Ishikawa (cell line): ENCODE results near the gene SLC17A8.

ENCODE experiments used
- CEBPB ChIP-seq: IDR thresholded peaks from 2 replicates; pipeline ENCODE4 v1.6.1; 2012
- CREB1 ChIP-seq: IDR thresholded peaks from 2 replicates; pipeline ENCODE4 v1.6.1; 2012; ENCODE audit warnings: low read depth
- EGR1 ChIP-seq: IDR thresholded peaks from 2 replicates; pipeline ENCODE4 v1.6.1; 2012
- EP300 ChIP-seq: IDR thresholded peaks from 2 replicates; pipeline ENCODE4 v1.6.1; 2012; ENCODE audit warnings: borderline replicate concordance
- FOXM1 ChIP-seq: IDR thresholded peaks from 2 replicates; pipeline ENCODE4 v1.6.1; 2012; ENCODE audit warnings: low read depth, borderline replicate concordance
- NFIC ChIP-seq: IDR thresholded peaks from 2 replicates; pipeline ENCODE4 v1.6.1; 2012
- RAD21 ChIP-seq: IDR thresholded peaks from 2 replicates; pipeline ENCODE4 v1.6.1; 2012; ENCODE audit warnings: low read depth
- TAF1 ChIP-seq: IDR thresholded peaks from 2 replicates; pipeline ENCODE4 v1.6.1; 2012; ENCODE audit warnings: low read depth, mild to moderate bottlenecking
- TCF12 ChIP-seq: IDR thresholded peaks from 2 replicates; pipeline ENCODE4 v1.6.1; 2012; ENCODE audit warnings: low read depth
- TEAD4 ChIP-seq: IDR thresholded peaks from 2 replicates; pipeline ENCODE4 v1.6.1; 2012
- YY1 ChIP-seq: IDR thresholded peaks from 2 replicates; pipeline ENCODE4 v1.6.1; 2012; ENCODE audit warnings: low read depth
- ZBTB7A ChIP-seq: IDR thresholded peaks from 2 replicates; pipeline ENCODE4 v1.6.1; 2012; ENCODE audit warnings: low read depth
- TF ChIP-seq, protein P1 (sequence below): IDR thresholded peaks from 2 replicates; pipeline ENCODE4 v1.6.1; 2012
- TF ChIP-seq, protein P2 (sequence below): IDR thresholded peaks from 2 replicates; pipeline ENCODE4 v1.6.1; 2012
- TF ChIP-seq, protein P3 (sequence below): IDR thresholded peaks from 2 replicates; pipeline ENCODE4 v1.6.1; 2012; ENCODE audit warnings: low read depth, mild to moderate bottlenecking

Gene SLC17A8

DNA sequence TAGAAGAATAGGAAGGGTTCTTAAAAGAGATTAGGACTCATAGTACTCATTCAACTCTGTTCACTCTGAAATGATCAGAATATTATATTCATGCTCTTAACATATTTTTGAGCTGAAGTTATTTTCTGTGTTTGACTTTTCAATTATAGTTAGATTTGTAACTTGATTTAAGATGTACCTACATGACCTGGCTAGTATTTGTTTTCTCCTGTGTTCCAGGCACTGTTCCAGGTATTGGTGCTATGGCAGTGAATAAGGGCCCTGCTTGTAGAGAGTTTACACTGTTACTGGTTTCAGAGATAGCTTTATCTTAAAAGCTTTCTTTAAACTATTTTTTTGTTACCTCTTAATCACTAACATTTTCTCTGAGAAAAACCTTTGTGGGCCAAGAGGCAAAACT is 19.1 kb upstream of the SLC17A8 start:
- TF ChIP-seq FOXM1, result no peak
- no peak for TF ChIP-seq NFIC
- no peak for TF ChIP-seq TEAD4
- TF ChIP-seq, protein P1, sequence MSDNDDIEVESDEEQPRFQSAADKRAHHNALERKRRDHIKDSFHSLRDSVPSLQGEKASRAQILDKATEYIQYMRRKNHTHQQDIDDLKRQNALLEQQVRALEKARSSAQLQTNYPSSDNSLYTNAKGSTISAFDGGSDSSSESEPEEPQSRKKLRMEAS, result no peak
- TF ChIP-seq ZBTB7A, result no peak
- TF ChIP-seq TCF12, result no peak
- no peak for TF ChIP-seq EGR1
- TF ChIP-seq, protein P2, sequence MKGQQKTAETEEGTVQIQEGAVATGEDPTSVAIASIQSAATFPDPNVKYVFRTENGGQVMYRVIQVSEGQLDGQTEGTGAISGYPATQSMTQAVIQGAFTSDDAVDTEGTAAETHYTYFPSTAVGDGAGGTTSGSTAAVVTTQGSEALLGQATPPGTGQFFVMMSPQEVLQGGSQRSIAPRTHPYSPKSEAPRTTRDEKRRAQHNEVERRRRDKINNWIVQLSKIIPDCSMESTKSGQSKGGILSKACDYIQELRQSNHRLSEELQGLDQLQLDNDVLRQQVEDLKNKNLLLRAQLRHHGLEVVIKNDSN, result no peak
- TF ChIP-seq TAF1, result no peak
- no peak for TF ChIP-seq YY1
- TF ChIP-seq CEBPB, result no peak
- TF ChIP-seq EP300, result no peak
- no peak for TF ChIP-seq CREB1
- TF ChIP-seq RAD21, result no peak

DNA sequence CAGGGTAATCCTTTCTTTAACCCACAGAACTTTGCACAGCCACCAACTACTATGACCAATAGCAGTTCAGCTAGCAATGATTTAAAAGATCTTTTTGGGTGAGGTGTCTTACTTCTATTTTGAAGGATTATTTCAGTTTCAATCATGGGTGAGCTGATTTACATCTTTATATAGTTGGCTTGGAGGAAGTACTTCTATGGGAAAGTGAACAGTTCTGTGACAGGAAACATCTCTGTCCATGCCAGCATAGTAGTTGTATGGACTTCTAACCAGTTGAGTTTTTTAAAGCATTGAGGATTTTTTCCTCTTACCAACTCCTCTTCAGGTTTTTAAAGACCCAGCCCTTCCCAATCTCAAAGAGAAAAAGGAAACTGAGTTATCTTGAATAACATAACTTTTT is 17.8 kb upstream of the SLC17A8 start:
- TF ChIP-seq, protein P2, result no peak
- no peak for TF ChIP-seq CREB1
- TF ChIP-seq EP300, result no peak
- TF ChIP-seq TAF1, result no peak
- no peak for TF ChIP-seq YY1
- TF ChIP-seq CEBPB, result no peak
- no peak for TF ChIP-seq ZBTB7A
- no peak for TF ChIP-seq FOXM1
- no peak for TF ChIP-seq NFIC
- TF ChIP-seq TCF12, result no peak
- TF ChIP-seq, protein P1, result no peak
- no peak for TF ChIP-seq EGR1
- no peak for TF ChIP-seq RAD21

DNA sequence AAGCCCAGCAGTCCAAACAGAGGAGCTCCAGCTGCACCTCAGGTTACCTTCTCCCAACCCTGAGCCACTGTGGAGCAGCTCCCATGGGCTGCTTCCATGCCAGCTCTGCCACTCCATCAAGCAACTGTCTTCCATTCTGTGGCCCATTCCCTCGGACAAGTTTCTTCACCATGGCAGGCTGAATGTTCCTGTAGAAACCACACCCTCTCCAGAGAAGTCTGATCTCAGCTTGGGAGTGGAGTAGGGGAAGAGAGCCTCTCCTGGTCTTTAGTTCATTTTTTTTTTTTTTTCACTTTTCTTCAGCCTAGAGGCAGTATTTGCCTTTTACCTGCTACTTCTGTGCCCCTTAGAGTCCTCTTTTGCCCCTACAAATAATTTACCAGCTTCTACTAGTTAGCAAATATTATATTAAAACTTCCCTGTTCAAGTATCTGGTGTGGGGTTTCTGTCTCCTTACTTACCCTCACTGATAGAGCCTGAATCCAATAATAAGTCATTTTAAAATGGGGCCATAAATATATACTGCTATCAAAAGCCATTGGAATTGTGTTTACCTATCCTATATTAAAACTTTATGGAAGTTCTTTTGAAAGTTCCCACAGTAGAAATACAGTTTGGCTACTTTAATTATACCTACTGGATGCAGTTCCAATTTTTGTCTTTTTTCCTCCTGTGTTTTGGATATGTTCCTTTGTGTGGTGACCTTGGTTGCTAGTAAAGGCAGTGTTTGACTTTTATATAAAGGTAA is 11.7 kb upstream of the SLC17A8 start:
- no peak for TF ChIP-seq TAF1

DNA sequence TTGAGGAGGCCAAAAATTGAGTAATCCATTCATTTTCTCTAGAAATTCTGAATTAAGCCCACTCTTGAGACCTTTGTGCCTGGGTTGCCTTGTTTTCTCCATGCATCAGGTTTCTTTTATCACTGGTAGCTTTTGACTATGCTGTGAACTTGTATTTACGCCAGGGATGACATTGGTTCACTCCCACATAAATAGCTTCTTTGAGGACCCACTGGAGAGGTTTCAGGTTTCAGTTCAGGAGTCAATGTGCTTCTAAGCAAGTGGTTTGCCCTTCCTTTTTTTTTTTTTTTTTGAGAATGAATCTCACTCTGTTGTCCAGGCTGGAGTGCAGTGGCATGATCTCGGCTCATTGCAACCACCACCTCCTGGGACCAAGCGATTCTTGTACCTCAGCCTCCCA is 10.2 kb upstream of the SLC17A8 start:
- TF ChIP-seq YY1 (no peak), CREB1 (no peak), TEAD4 (no peak), FOXM1 (no peak), CEBPB (no peak)
- TF ChIP-seq, protein P2, result no peak
- TF ChIP-seq, protein P1, result no peak
- TF ChIP-seq, protein P3, sequence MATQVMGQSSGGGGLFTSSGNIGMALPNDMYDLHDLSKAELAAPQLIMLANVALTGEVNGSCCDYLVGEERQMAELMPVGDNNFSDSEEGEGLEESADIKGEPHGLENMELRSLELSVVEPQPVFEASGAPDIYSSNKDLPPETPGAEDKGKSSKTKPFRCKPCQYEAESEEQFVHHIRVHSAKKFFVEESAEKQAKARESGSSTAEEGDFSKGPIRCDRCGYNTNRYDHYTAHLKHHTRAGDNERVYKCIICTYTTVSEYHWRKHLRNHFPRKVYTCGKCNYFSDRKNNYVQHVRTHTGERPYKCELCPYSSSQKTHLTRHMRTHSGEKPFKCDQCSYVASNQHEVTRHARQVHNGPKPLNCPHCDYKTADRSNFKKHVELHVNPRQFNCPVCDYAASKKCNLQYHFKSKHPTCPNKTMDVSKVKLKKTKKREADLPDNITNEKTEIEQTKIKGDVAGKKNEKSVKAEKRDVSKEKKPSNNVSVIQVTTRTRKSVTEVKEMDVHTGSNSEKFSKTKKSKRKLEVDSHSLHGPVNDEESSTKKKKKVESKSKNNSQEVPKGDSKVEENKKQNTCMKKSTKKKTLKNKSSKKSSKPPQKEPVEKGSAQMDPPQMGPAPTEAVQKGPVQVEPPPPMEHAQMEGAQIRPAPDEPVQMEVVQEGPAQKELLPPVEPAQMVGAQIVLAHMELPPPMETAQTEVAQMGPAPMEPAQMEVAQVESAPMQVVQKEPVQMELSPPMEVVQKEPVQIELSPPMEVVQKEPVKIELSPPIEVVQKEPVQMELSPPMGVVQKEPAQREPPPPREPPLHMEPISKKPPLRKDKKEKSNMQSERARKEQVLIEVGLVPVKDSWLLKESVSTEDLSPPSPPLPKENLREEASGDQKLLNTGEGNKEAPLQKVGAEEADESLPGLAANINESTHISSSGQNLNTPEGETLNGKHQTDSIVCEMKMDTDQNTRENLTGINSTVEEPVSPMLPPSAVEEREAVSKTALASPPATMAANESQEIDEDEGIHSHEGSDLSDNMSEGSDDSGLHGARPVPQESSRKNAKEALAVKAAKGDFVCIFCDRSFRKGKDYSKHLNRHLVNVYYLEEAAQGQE, result no peak

DNA sequence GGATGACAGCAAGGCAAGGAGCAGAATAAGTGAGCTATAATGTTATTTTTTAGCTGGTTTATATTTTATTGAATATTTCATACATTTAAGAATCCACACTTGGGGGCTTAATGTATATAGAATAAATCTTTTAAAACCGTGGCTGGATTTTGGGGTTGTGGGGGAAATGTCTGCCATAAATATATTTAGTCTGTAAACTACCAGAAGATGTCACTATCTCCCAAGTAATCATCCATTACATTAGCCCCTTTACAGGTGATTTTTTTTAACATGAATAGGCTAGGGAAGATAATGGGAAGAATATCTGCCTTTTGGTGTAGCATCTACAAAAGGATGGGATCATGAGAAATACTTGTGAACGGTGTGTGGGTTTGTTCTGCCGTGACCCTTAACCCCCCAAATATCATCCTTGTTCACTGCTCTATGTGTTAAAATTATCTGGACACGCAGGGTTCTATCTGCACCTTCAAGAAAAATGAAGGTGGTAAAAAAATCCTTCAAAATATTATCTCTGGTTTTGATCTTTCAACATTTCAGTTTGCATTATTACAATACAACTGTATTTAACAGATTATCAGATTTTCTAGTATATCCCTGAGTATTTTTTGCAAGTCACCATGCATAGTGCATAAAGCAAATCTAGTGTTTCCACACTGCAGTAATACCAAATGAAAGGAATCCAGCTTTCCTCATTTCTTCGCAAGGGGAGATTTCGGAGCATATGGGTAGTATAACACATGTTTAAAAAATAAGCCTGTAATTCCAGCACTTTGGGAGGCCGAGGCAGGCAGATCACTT is 8.0 kb upstream of the SLC17A8 start:
- TF ChIP-seq RAD21, result peak; percentile 68
- no peak for TF ChIP-seq CREB1

DNA sequence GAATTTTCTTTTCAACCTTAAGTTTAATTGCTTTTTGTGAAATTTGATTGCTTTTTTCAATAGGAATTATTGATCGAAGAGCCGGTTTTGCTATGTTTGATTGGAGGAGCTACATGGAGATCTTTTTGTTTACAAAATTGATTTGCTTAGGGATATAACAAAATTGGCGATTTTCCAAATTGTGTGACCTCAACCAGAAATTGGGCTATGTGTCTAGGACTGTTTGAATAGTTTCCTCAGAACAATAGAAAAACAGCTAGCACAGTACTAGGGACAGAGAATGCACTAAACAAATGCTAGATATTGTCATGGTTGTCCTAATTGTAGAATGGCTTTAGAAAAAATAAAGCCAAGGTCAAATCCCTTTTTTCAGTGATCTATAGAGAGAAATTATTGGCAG is 2.4 kb downstream of the SLC17A8 start:
- no peak for TF ChIP-seq EGR1
- TF ChIP-seq NFIC, result peak; percentile 29; the same call in 1 of the 2 replicates

DNA sequence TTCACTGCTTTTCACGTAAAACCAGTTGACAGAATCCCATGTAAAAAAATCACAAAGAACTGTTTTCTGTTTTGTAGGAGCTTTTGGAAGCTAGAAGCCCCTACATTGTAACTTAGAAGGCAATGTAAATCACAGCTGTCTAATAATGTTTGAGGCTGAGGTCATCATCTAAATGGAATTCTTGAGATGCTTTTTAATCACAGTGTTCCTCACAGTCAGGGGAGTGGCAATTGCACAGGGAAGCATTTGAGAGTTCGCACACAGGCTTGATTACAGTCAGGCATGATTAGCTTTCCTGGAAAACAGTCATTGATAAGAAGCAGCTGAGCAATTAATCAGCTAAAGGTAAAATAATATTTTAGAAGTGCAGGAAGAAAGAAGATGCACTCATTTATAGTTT is 2.9 kb downstream of the SLC17A8 start:
- peak; percentile 65 for TF ChIP-seq TEAD4
- TF ChIP-seq TCF12, result no peak
